Measurements from ENCODE around the gene EVI5.

DNA sequence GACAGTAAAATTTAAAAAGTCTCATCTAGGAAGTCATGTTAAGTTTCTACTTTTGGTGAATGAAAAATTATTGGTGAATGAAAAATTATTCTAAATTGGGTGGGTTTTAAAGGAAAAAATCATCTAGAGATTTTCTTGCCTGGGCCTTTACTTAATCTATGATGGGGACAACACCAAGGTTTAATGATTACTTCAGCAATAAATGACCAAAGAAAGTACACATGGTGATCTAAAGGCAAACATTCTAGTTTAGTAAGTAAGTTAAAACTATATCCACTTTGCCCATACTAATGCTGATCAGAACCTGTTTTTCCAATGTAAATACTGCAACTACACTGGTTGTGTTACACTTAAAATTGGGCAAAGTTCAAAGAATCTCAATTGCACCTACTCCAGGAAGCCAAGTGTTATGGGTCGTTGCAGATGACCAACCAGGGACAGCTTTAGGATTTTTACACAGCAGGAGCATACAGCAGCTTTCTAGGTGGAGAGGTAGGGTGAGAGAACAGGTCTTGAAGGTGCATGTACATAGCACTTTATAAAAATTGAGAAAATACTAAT, 32.3 kb upstream of the EVI5 start:
- TF ChIP-seq, protein P1, sequence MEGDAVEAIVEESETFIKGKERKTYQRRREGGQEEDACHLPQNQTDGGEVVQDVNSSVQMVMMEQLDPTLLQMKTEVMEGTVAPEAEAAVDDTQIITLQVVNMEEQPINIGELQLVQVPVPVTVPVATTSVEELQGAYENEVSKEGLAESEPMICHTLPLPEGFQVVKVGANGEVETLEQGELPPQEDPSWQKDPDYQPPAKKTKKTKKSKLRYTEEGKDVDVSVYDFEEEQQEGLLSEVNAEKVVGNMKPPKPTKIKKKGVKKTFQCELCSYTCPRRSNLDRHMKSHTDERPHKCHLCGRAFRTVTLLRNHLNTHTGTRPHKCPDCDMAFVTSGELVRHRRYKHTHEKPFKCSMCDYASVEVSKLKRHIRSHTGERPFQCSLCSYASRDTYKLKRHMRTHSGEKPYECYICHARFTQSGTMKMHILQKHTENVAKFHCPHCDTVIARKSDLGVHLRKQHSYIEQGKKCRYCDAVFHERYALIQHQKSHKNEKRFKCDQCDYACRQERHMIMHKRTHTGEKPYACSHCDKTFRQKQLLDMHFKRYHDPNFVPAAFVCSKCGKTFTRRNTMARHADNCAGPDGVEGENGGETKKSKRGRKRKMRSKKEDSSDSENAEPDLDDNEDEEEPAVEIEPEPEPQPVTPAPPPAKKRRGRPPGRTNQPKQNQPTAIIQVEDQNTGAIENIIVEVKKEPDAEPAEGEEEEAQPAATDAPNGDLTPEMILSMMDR (conservative IDR thresholded peaks at IDR 0.05 in 1 of 2, IDR thresholded peaks at IDR 0.05 in 1 of 2; ENCODE audit: extremely low read depth in 1 of 2, insufficient read depth in 1 of 2, low read depth in 1 of 2, low read length in 2 of 2) = no peak
- no peak for TF ChIP-seq EZH2 (IDR thresholded peaks at IDR 0.05; ENCODE audit: borderline replicate concordance, low read length)
